ENCODE measurements around the gene ITGB8. TPM values are rescaled to one million over a fixed set of nuclear protein-coding genes. Genes with fewer than 3 reads are reported as not detected.
"Not testable (repeated sequence)": the region's sequence is repeated elsewhere in the genome, so short reads cannot be mapped to it uniquely, and the experiment has no call there.

The ITGB8 gene
- polyA plus RNA-seq, 1 donor, result 55.7 TPM

- no peak for DNase-seq
Observed at GRCh38 chr7:20381406-20382034, 50.8 kb downstream of the ITGB8 start.

- DNase-seq, result no peak
Observed at GRCh38 chr7:20383351-20383750, 52.7 kb downstream of the ITGB8 start.

- DNase-seq, result no peak
Observed at GRCh38 chr7:20385126-20385525, 54.4 kb downstream of the ITGB8 start.

GRCh38 chr7:20388084-20388483 is 57.4 kb downstream of the ITGB8 start:
- DNase-seq, result no peak

GRCh38 chr7:20389192-20389591 is 58.5 kb downstream of the ITGB8 start:
- not testable (repeated sequence) for DNase-seq

- no peak for DNase-seq
Observed at GRCh38 chr7:20393021-20393610, 62.4 kb downstream of the ITGB8 start.

GRCh38 chr7:20393616-20394015 is 62.9 kb downstream of the ITGB8 start:
- DNase-seq, result no peak

- no peak for DNase-seq
Observed at GRCh38 chr7:20394284-20394683, 63.6 kb downstream of the ITGB8 start.

- no peak for DNase-seq
Observed at GRCh38 chr7:20395104-20395503, 64.4 kb downstream of the ITGB8 start.

GRCh38 chr7:20395511-20395910 is 64.8 kb downstream of the ITGB8 start:
- DNase-seq, result no peak

- DNase-seq, result no peak
Observed at GRCh38 chr7:20399521-20399920, 68.8 kb downstream of the ITGB8 start.

GRCh38 chr7:20401861-20402746 is 71.4 kb downstream of the ITGB8 start:
- no peak for DNase-seq

GRCh38 chr7:20402747-20403230 is 72.1 kb downstream of the ITGB8 start:
- no peak for DNase-seq

- no peak for DNase-seq
Observed at GRCh38 chr7:20403331-20403730, 72.6 kb downstream of the ITGB8 start.

GRCh38 chr7:20404320-20404719 is 73.6 kb downstream of the ITGB8 start:
- DNase-seq, result no peak

- DNase-seq, result no peak
Observed at GRCh38 chr7:20407585-20408466, 77.1 kb downstream of the ITGB8 start.

GRCh38 chr7:20408467-20408826 is 77.7 kb downstream of the ITGB8 start:
- no peak for DNase-seq

- DNase-seq, result no peak
Observed at GRCh38 chr7:20409961-20410360, 79.3 kb downstream of the ITGB8 start.

- DNase-seq, result no peak
Observed at GRCh38 chr7:20411372-20411771, 80.7 kb downstream of the ITGB8 start.

- no peak for DNase-seq
Observed at GRCh38 chr7:20412032-20412431, 81.3 kb downstream of the ITGB8 start.

- no peak for DNase-seq
Observed at GRCh38 chr7:20417260-20417659, 86.6 kb downstream of the ITGB8 start.

Measured in left kidney (tissue), 2 donors.